WTC11 (cell line): ENCODE measurements around the gene CEP250. TPM values are rescaled to one million over a fixed set of nuclear protein-coding genes. Genes with fewer than 3 reads are reported as not detected.
A peak's percentile ranks its signal among the peaks of the same experiment; 100 is the strongest.

ENCODE experiments used
- ATAC-seq: fragments of 200-7000 bp; cut with Tn5 transposase; 2 replicates; pipeline ENCODE4 v1.10.0; 2021; ENCODE audit warnings: mild to moderate bottlenecking, moderate library complexity
- CTCF ChIA-PET: fragments of 300-600 bp; sonication (Branson Sonifier 250); formaldehyde crosslinking; loops from one replicate; lab custom pipeline; 2021; ENCODE audit warnings: antibody characterized with exemption; lab: Charles Lee
- POLR2A ChIA-PET: fragments of 350-600 bp; sonication (Branson Sonifier 250); formaldehyde crosslinking; loops from one replicate; lab custom pipeline; 2021; ENCODE audit warnings: antibody characterized with exemption; lab: Charles Lee
- DNase-seq: peaks from one replicate; pipeline ENCODE4 v3.0.0; 2021; ENCODE audit warnings: low spot score
- H3K27ac Mint-ChIP-seq: 2 replicates; pipeline ENCODE4 v1.8.0; 2021; ENCODE audit warnings: mixed read lengths
- H3K27me3 Mint-ChIP-seq: 2 replicates; pipeline ENCODE4 v1.8.0; 2021; ENCODE audit warnings: low read depth, mild to moderate bottlenecking, moderate library complexity, mixed read lengths
- H3K36me3 Mint-ChIP-seq: 2 replicates; pipeline ENCODE4 v1.8.0; 2021; ENCODE audit warnings: mixed read lengths
- H3K4me1 Mint-ChIP-seq: 2 replicates; pipeline ENCODE4 v1.8.0; 2022; ENCODE audit warnings: mixed read lengths
- H3K4me3 Mint-ChIP-seq: 2 replicates; pipeline ENCODE4 v1.8.0; 2021; ENCODE audit warnings: mild to moderate bottlenecking, moderate library complexity, mixed read lengths
- H3K9me3 Mint-ChIP-seq: 2 replicates; pipeline ENCODE4 v1.8.0; 2021; ENCODE audit warnings: mixed read lengths
- ATF1 ChIP-seq: sonication (generic); formaldehyde crosslinking; IDR thresholded peaks from 2 replicates; pipeline ENCODE4 v1.8.1; 2023; ENCODE audit warnings: mild to moderate bottlenecking, moderate library complexity, missing genetic modification reagents
- CBFB ChIP-seq: sonication (generic); formaldehyde crosslinking; IDR thresholded peaks from 2 replicates; pipeline ENCODE4 v1.8.1; 2022; ENCODE audit warnings: mild to moderate bottlenecking, low read depth, missing genetic modification reagents
- CREB1 ChIP-seq: sonication (generic); formaldehyde crosslinking; IDR thresholded peaks from 2 replicates; pipeline ENCODE4 v1.8.0; 2023; ENCODE audit warnings: mild to moderate bottlenecking, missing genetic modification reagents
- CREM ChIP-seq: sonication (generic); formaldehyde crosslinking; IDR thresholded peaks from 2 replicates; pipeline ENCODE4 v1.8.1; 2022; ENCODE audit warnings: mild to moderate bottlenecking, missing genetic modification reagents, moderate library complexity
- FOXK1 ChIP-seq: sonication (generic); formaldehyde crosslinking; IDR thresholded peaks from 2 replicates; pipeline ENCODE4 v1.8.0; 2022; ENCODE audit warnings: mild to moderate bottlenecking, moderate library complexity, missing genetic modification reagents
- GABPB1 ChIP-seq: sonication (generic); formaldehyde crosslinking; IDR thresholded peaks from 2 replicates; pipeline ENCODE4 v1.8.1; 2023; ENCODE audit warnings: mild to moderate bottlenecking, missing genetic modification reagents
- GRHL2 ChIP-seq: fragments of 250-450 bp; sonication (Bioruptor Pico); IDR thresholded peaks from 2 replicates; pipeline ENCODE4 v1.8.0; 2022; ENCODE audit warnings: mild to moderate bottlenecking, moderate library complexity; ENCODE audit not compliant: insufficient replicate concordance, severe bottlenecking
- HMGA2 ChIP-seq: fragments of 250-450 bp; sonication (Bioruptor Pico); IDR thresholded peaks from 2 replicates; pipeline ENCODE4 v1.4.0; 2021; ENCODE audit warnings: mild to moderate bottlenecking, moderate library complexity
- HMGXB4 ChIP-seq: sonication (generic); formaldehyde crosslinking; IDR thresholded peaks from 2 replicates; pipeline ENCODE4 v1.8.1; 2023; ENCODE audit warnings: mild to moderate bottlenecking, moderate library complexity, missing genetic modification reagents
- JAZF1 ChIP-seq: fragments of 250-450 bp; sonication (Bioruptor Pico); IDR thresholded peaks from 2 replicates; pipeline ENCODE4 v1.9.0; 2021; ENCODE audit warnings: moderate library complexity, mild to moderate bottlenecking, inconsistent platforms
- JUN ChIP-seq: sonication (generic); formaldehyde crosslinking; IDR thresholded peaks from 2 replicates; pipeline ENCODE4 v1.8.0; 2023; ENCODE audit warnings: mild to moderate bottlenecking, missing genetic modification reagents
- KAT7 ChIP-seq: sonication (generic); formaldehyde crosslinking; IDR thresholded peaks from 2 replicates; pipeline ENCODE4 v1.8.1; 2023; ENCODE audit warnings: missing genetic modification reagents, mild to moderate bottlenecking, borderline replicate concordance
- NR2C2 ChIP-seq: sonication (generic); formaldehyde crosslinking; IDR thresholded peaks from 2 replicates; pipeline ENCODE4 v1.8.0; 2022; ENCODE audit warnings: mild to moderate bottlenecking, missing genetic modification reagents
- PRDM15 ChIP-seq: sonication (generic); formaldehyde crosslinking; IDR thresholded peaks from 2 replicates; pipeline ENCODE4 v1.8.0; 2022; ENCODE audit warnings: missing genetic modification reagents
- PRRX2 ChIP-seq: fragments of 250-450 bp; sonication (Bioruptor Pico); IDR thresholded peaks from 2 replicates; pipeline ENCODE4 v1.8.0; 2021; ENCODE audit warnings: mild to moderate bottlenecking
- SMAD4 ChIP-seq: sonication (generic); formaldehyde crosslinking; IDR thresholded peaks from 2 replicates; pipeline ENCODE4 v1.8.0; 2022; ENCODE audit warnings: mild to moderate bottlenecking, missing genetic modification reagents
- TCF7 ChIP-seq: sonication (generic); formaldehyde crosslinking; IDR thresholded peaks from 2 replicates; pipeline ENCODE4 v1.8.0; 2022; ENCODE audit warnings: mild to moderate bottlenecking, low read depth, missing genetic modification reagents, moderate library complexity
- TEAD1 ChIP-seq: sonication (generic); formaldehyde crosslinking; IDR thresholded peaks from 2 replicates; pipeline ENCODE4 v1.8.0; 2022; ENCODE audit warnings: mild to moderate bottlenecking, missing genetic modification reagents
- TP53 ChIP-seq: sonication (generic); formaldehyde crosslinking; IDR thresholded peaks from 2 replicates; pipeline ENCODE4 v1.8.1; 2023; ENCODE audit warnings: mild to moderate bottlenecking, missing genetic modification reagents
- ZBTB43 ChIP-seq: sonication (generic); formaldehyde crosslinking; IDR thresholded peaks from 2 replicates; pipeline ENCODE4 v1.8.1; 2023; ENCODE audit warnings: mild to moderate bottlenecking, missing genetic modification reagents
- ZNF138 ChIP-seq: sonication (generic); formaldehyde crosslinking; conservative IDR thresholded peaks from 2 replicates; pipeline ENCODE4 v1.8.1; 2022; ENCODE audit warnings: mild to moderate bottlenecking, moderate library complexity, missing genetic modification reagents
- ZNF232 ChIP-seq: sonication (generic); formaldehyde crosslinking; IDR thresholded peaks from 2 replicates; pipeline ENCODE4 v1.8.0; 2022; ENCODE audit warnings: mild to moderate bottlenecking, missing genetic modification reagents
- ZNF425 ChIP-seq: fragments of 250-450 bp; sonication (Bioruptor Pico); conservative IDR thresholded peaks from 2 replicates; pipeline ENCODE4 v1.9.0; 2021; ENCODE audit warnings: mild to moderate bottlenecking
- ZNF512 ChIP-seq: sonication (generic); formaldehyde crosslinking; IDR thresholded peaks from 2 replicates; pipeline ENCODE4 v1.8.1; 2022; ENCODE audit warnings: missing genetic modification reagents, borderline replicate concordance
- ZNF671 ChIP-seq: fragments of 250-450 bp; sonication (Bioruptor Pico); IDR thresholded peaks from 2 replicates; pipeline ENCODE4 v1.8.0; 2021; ENCODE audit warnings: mild to moderate bottlenecking
- total RNA-seq: library from RNA; stranded (reverse); gene quantifications from 3 replicates; pipeline ENCODE4 v1.2.3, GENCODE V29; 2021

CEP250 gene
- total RNA-seq, 1 experiment from 2014 or later = 63.1 TPM

- no peaks in the 10 kb centered on the region for H3K9me3 Mint-ChIP-seq
- peak within 1 kb of the TSS; percentile 83 for H3K4me3 Mint-ChIP-seq
- H3K4me1 Mint-ChIP-seq = peaks cover 16% of the 10 kb centered on the region
- ChIA-PET POLR2A (interaction anchor here (0.8 to 1.9 kb wide), 8 partner anchors 17 to 412 kb away, joined by 3 to 15 read pairs (median 5); partner anchors contain the start of genes CEP250, CPNE1, NFS1 and RBM12), CTCF (interaction anchor here (0.6 to 4.3 kb wide), 16 partner anchors 25 to 475 kb away, joined by 3 to 41 read pairs (median 5); partner anchors contain the start of genes CEP250, RBM39, SCAND1 and SPAG4)
- H3K27ac Mint-ChIP-seq = peak within 1 kb of the TSS; percentile 88
- no peaks in the 10 kb centered on the region; the same call in 1 of the 2 replicates for H3K27me3 Mint-ChIP-seq
- peak; percentile 85 for ATAC-seq
- peaks cover 10% of the 10 kb centered on the region for H3K36me3 Mint-ChIP-seq
- peak; percentile 100 for DNase-seq
- TF ChIP-seq TEAD1 = peak; percentile 82; the same call in 1 of the 2 replicates
- no peak for TF ChIP-seq HMGA2 (CRISPR knock-in tag)
- no peak for TF ChIP-seq PRDM15
- no peak for TF ChIP-seq JAZF1 (CRISPR knock-in tag)
- no peak for TF ChIP-seq TCF7
- no peak for TF ChIP-seq SMAD4
- TF ChIP-seq ATF1 (CRISPR knock-in tag) = no peak
- TF ChIP-seq NR2C2 = peak; percentile 97
- TF ChIP-seq ZNF671 (CRISPR knock-in tag) = no peak
- no peak for TF ChIP-seq TP53 (CRISPR knock-in tag)
- 0 out of 2 replicates have a peak, but pooled peaks have one; percentile 38 for TF ChIP-seq CREM (CRISPR knock-in tag)
- TF ChIP-seq GABPB1 (CRISPR knock-in tag) = peak; percentile 79
- no peak for TF ChIP-seq CREB1 (CRISPR knock-in tag)
- no peak for TF ChIP-seq FOXK1 (CRISPR knock-in tag)
- TF ChIP-seq CBFB (CRISPR knock-in tag) = no peak
- TF ChIP-seq KAT7 (CRISPR knock-in tag) = 0 out of 2 replicates have a peak, but pooled peaks have one; percentile 87
- TF ChIP-seq ZBTB43 (CRISPR knock-in tag) = no peak
- TF ChIP-seq ZNF138 (CRISPR knock-in tag) = no peak
- no peak for TF ChIP-seq ZNF512 (CRISPR knock-in tag)
- TF ChIP-seq ZNF425 (CRISPR knock-in tag) = no peak
- peak; percentile 56; the same call in 1 of the 2 replicates for TF ChIP-seq JUN
- 0 out of 2 replicates have a peak, but pooled peaks have one; percentile 48 for TF ChIP-seq ZNF232
- no peak for TF ChIP-seq PRRX2 (CRISPR knock-in tag)
- TF ChIP-seq HMGXB4 (CRISPR knock-in tag) = 0 out of 2 replicates have a peak, but pooled peaks have one; percentile 42
- TF ChIP-seq GRHL2 (CRISPR knock-in tag) = no peak
Measured at GRCh38 chr20:35541783-35542662, 86.6 kb downstream of the CEP250 start, which contains the start of gene ERGIC3. Gene ERGIC3, plus strand, starts transcription at chr20:35542078. Its CDS starts 20 bp downstream, at chr20:35542098.
